K562 (cell line): ENCODE results near the gene SOCS3. TPM values are rescaled to one million over a fixed set of nuclear protein-coding genes. Genes with fewer than 3 reads are reported as not detected.

ENCODE experiments used
- CBFA2T3 ChIP-seq: fragments of 450-650 bp; IDR thresholded peaks from 2 replicates; pipeline ENCODE4 v1.6.1; 2017
- CTBP1 ChIP-seq: fragments of 450-650 bp; IDR thresholded peaks from 2 replicates; pipeline ENCODE4 v1.6.1; 2016; ENCODE audit warnings: borderline replicate concordance
- CXXC5 ChIP-seq: fragments of 250-450 bp; sonication (Bioruptor Pico); IDR thresholded peaks from 2 replicates; pipeline ENCODE4 v1.8.0; 2022; ENCODE audit warnings: inconsistent platforms, mild to moderate bottlenecking, moderate library complexity
- DPF2 ChIP-seq: fragments of 450-650 bp; IDR thresholded peaks from 2 replicates; pipeline ENCODE4 v1.6.1; 2016
- EHMT2 ChIP-seq: fragments of 450-650 bp; IDR thresholded peaks from 2 replicates; pipeline ENCODE4 v1.6.1; 2018; ENCODE audit warnings: antibody characterized with exemption
- ETV1 ChIP-seq: fragments of 450-650 bp; conservative IDR thresholded peaks from 2 replicates; pipeline ENCODE4 v1.6.1; 2016; ENCODE audit warnings: missing genetic modification characterization, control low read depth, low read depth, missing compliant biosample characterization
- JUND ChIP-seq, 2 experiments: IDR thresholded peaks; 2 replicates in 1 of 2; 3 replicates in 1 of 2; pipeline ENCODE4 v1.6.1; 2011; ENCODE audit warnings: borderline replicate concordance in 2 of 2, low read depth in 2 of 2, low read length in 2 of 2, improper control_type of control experiment in 1 of 2, missing biosample characterization in 1 of 2, missing genetic modification characterization in 1 of 2, missing genetic modification reagents in 1 of 2
- MIER1 ChIP-seq: fragments of 450-650 bp; IDR thresholded peaks from 2 replicates; pipeline ENCODE4 v1.6.1; 2016; ENCODE audit warnings: antibody characterized with exemption, mild to moderate bottlenecking, low read depth
- NCOA1 ChIP-seq: fragments of 450-650 bp; IDR thresholded peaks from 2 replicates; pipeline ENCODE4 v1.6.1; 2016; ENCODE audit warnings: low read depth
- NCOR1 ChIP-seq: fragments of 450-650 bp; IDR thresholded peaks from 2 replicates; pipeline ENCODE4 v1.6.1; 2016; ENCODE audit warnings: mild to moderate bottlenecking, moderate library complexity
- NR2C2 ChIP-seq, 2 experiments: fragments of 200-800 bp in 1 of 2; sonication (Bioruptor generic) in 1 of 2; sonication (generic) in 1 of 2; formaldehyde crosslinking in 1 of 2; IDR thresholded peaks; 2 replicates each; pipeline versions ENCODE4 v1.6.1 to v1.8.0; 2016 to 2022; ENCODE audit warnings: mild to moderate bottlenecking in 1 of 2, missing compliant biosample characterization in 1 of 2, missing genetic modification characterization in 1 of 2, missing genetic modification reagents in 1 of 2
- SIN3A ChIP-seq, 2 experiments: fragments of 150-350 bp in 1 of 2; IDR thresholded peaks; 2 replicates each; pipeline ENCODE4 v1.6.1; 2011 to 2016; ENCODE audit warnings: borderline replicate concordance in 2 of 2, low read depth in 2 of 2, low read length in 2 of 2, mild to moderate bottlenecking in 2 of 2, moderate library complexity in 2 of 2; ENCODE audit not compliant: control insufficient read depth in 1 of 2
- SMAD4 ChIP-seq: fragments of 250-450 bp; sonication (Bioruptor Pico); conservative IDR thresholded peaks from 2 replicates; pipeline ENCODE4 v1.8.0; 2021; ENCODE audit warnings: inconsistent platforms, mild to moderate bottlenecking, moderate library complexity
- TBL1XR1 ChIP-seq, 2 experiments: IDR thresholded peaks; 2 replicates each; pipeline ENCODE4 v1.6.1; 2012; ENCODE audit warnings: improper control_type of control experiment in 2 of 2, low read length in 2 of 2, mild to moderate bottlenecking in 1 of 2
- TCF3 ChIP-seq: sonication (generic); formaldehyde crosslinking; IDR thresholded peaks from 2 replicates; pipeline ENCODE4 v1.4.0; 2020; ENCODE audit warnings: mild to moderate bottlenecking, missing genetic modification reagents
- TRIM24 ChIP-seq, 2 experiments: fragments of 450-650 bp; IDR thresholded peaks; 2 replicates each; pipeline ENCODE4 v1.6.1; 2016
- ZNF197 ChIP-seq: fragments of 200-800 bp; sonication (Bioruptor generic); IDR thresholded peaks from 2 replicates; pipeline ENCODE4 v1.6.1; 2016; ENCODE audit warnings: low read depth, missing genetic modification characterization, missing compliant biosample characterization
- polyA plus RNA-seq, 8 experiments: library from polyadenylated mRNA; depleted of rRNA in 4 of 8; stranded (reverse) in 5 of 8; unstranded in 3 of 8; fragments of >200 nt; fragmentation: Nextera tagmentation in 2 of 8; fragmentation: Illumina TruSeq in 1 of 8; extraction: Ambion mirVana in 2 of 8; extraction: Trizol in 1 of 8; gene quantifications; 2 replicates each; pipeline versions ENCODE4 v1.2.1 to v1.2.3, GENCODE V29; 2011 to 2014; ENCODE audit warnings: inconsistent platforms in 1 of 8, missing spikeins in 1 of 8
- total RNA-seq, 7 experiments: library from RNA; depleted of rRNA in 6 of 7; stranded (reverse); fragments of >200 nt in 6 of 7; fragmentation: Illumina TruSeq in 2 of 7; extraction: Trizol in 2 of 7; gene quantifications; 2 replicates each; pipeline versions ENCODE4 v1.2.1 to v1.2.3, GENCODE V29; 2011 to 2021; ENCODE audit warnings: low replicate concordance in 1 of 7
- TF ChIP-seq, protein P1 (sequence below), 2 experiments: fragments of 450-650 bp in 1 of 2; sonication (generic) in 1 of 2; formaldehyde crosslinking in 1 of 2; IDR thresholded peaks; 2 replicates each; pipeline versions ENCODE4 v1.7.1 to v1.9.0; 2016 to 2022; ENCODE audit warnings: inconsistent platforms in 1 of 2, mild to moderate bottlenecking in 1 of 2, missing genetic modification reagents in 1 of 2

SOCS3 gene
- total and polyA plus RNA-seq, 9 of the 15 experiments (the other 6 are each of a cell fraction or from before 2014, with no cell fraction given), result 0.56 to 38.9 (median 13.7) TPM

DNA sequence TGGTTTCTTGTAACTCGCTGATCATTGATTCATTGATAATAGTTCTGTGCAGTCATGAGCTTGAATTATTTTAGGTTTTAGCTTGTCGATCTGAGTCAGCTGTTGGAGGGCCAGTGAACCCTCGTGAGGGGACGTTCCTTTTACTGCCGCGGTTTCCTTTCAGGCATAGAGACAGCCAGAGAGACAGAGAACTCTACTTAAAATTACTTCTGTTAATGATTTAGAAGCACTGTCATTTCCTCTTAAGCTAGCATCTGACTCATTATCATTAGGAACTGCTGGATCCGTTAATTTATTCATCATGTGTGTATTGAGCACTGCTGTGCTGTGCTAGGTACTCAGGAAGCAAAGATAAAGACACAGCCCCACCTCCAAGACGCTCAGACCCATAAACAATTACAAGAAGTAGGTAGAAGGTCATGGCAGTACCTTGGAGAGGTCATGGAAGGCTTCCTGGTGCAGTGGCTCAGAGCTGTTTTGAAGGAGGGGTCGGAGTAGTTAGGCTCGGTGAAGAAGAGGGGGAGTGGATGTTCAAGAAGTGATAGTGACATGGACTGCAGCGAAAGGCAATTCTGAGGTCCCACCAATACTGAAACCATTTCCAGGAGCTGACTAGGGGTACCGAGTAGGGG lies 21.8 kb upstream of the SOCS3 start (continued):
- peak; percentile 3; the same call in 1 of the 2 replicates for TF ChIP-seq JUND (IDR thresholded peaks at IDR 0.05; ENCODE audit: borderline replicate concordance, low read depth, low read length)
- TF ChIP-seq JUND (tag; IDR thresholded peaks at IDR 0.05; ENCODE audit: borderline replicate concordance, low read depth, low read length), result peak; percentile 40; the same call in 1 of the 3 replicates
- no peak for TF ChIP-seq NR2C2 (CRISPR knock-in tag; IDR thresholded peaks at IDR 0.05)
- TF ChIP-seq NR2C2 (tag; IDR thresholded peaks at IDR 0.05), result peak; percentile 34; the same call in 1 of the 2 replicates
- TF ChIP-seq MIER1, result peak; percentile 85
- peak; percentile 54; the same call in 1 of the 2 replicates for TF ChIP-seq ETV1 (tag)
- 0 out of 2 replicates have a peak, but pooled peaks have one; percentile 25 for TF ChIP-seq DPF2
- peak; percentile 39 for TF ChIP-seq TCF3 (CRISPR knock-in tag)
- peak; percentile 65; the same call in 1 of the 2 replicates for TF ChIP-seq SMAD4 (CRISPR knock-in tag)
- 0 out of 2 replicates have a peak, but pooled peaks have one; percentile 15 for TF ChIP-seq NCOA1
- TF ChIP-seq CTBP1, result peak; percentile 66; the same call in 1 of the 2 replicates
- peak; percentile 50 for TF ChIP-seq CXXC5 (CRISPR knock-in tag)
- peak; percentile 70 for TF ChIP-seq CBFA2T3
- peak in 1 of 2 experiments; percentile 6; a peak in 1 of 4 replicates for TF ChIP-seq TRIM24 (IDR thresholded peaks at IDR 0.05)
- TF ChIP-seq TBL1XR1 (IDR thresholded peaks at IDR 0.05; ENCODE audit: low read length in 2 of 2), result peak in 1 of 2 experiments; percentile 81; a peak in 2 of 4 replicates
- TF ChIP-seq SIN3A (IDR thresholded peaks at IDR 0.05; ENCODE audit: borderline replicate concordance in 2 of 2, control insufficient read depth in 1 of 2, low read depth in 2 of 2, low read length in 2 of 2), result 0 out of 4 replicates have a peak, but pooled peaks of 1 of the 2 experiments have one; percentile 32
- peak; percentile 75 for TF ChIP-seq NCOR1
- TF ChIP-seq ZNF197 (CRISPR knock-in tag), result no peak
- TF ChIP-seq, protein P1, sequence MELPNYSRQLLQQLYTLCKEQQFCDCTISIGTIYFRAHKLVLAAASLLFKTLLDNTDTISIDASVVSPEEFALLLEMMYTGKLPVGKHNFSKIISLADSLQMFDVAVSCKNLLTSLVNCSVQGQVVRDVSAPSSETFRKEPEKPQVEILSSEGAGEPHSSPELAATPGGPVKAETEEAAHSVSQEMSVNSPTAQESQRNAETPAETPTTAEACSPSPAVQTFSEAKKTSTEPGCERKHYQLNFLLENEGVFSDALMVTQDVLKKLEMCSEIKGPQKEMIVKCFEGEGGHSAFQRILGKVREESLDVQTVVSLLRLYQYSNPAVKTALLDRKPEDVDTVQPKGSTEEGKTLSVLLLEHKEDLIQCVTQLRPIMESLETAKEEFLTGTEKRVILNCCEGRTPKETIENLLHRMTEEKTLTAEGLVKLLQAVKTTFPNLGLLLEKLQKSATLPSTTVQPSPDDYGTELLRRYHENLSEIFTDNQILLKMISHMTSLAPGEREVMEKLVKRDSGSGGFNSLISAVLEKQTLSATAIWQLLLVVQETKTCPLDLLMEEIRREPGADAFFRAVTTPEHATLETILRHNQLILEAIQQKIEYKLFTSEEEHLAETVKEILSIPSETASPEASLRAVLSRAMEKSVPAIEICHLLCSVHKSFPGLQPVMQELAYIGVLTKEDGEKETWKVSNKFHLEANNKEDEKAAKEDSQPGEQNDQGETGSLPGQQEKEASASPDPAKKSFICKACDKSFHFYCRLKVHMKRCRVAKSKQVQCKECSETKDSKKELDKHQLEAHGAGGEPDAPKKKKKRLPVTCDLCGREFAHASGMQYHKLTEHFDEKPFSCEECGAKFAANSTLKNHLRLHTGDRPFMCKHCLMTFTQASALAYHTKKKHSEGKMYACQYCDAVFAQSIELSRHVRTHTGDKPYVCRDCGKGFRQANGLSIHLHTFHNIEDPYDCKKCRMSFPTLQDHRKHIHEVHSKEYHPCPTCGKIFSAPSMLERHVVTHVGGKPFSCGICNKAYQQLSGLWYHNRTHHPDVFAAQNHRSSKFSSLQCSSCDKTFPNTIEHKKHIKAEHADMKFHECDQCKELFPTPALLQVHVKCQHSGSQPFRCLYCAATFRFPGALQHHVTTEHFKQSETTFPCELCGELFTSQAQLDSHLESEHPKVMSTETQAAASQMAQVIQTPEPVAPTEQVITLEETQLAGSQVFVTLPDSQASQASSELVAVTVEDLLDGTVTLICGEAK (IDR thresholded peaks at IDR 0.05), result peak; percentile 48; the same call in 1 of the 2 replicates
- TF ChIP-seq, protein P1 (CRISPR knock-in tag; IDR thresholded peaks at IDR 0.05), result no peak
- peak; percentile 94 for TF ChIP-seq EHMT2
